Neural crest cell (in vitro differentiated cells): ENCODE measurements around the gene SERPINA5. TPM values are rescaled to one million over a fixed set of nuclear protein-coding genes. Genes with fewer than 3 reads are reported as not detected.
"Not testable (repeated sequence)": the region's sequence is repeated elsewhere in the genome, so short reads cannot be mapped to it uniquely, and the experiment has no call there.

ENCODE experiments used
- DNase-seq: peaks from one replicate; pipeline ENCODE4 v3.0.0; 2021; ENCODE audit warnings: low read depth, mixed read lengths, low spot score
- H3K27ac Mint-ChIP-seq: one replicate; pipeline ENCODE4 v1.8.0; 2021; ENCODE audit warnings: mild to moderate bottlenecking, mixed read lengths; ENCODE audit not compliant: unreplicated experiment
- H3K27me3 Mint-ChIP-seq: 2 replicates; pipeline ENCODE4 v1.8.0; 2021; ENCODE audit warnings: low read depth, mild to moderate bottlenecking, mixed read lengths
- H3K36me3 Mint-ChIP-seq: 2 replicates; pipeline ENCODE4 v1.8.0; 2021; ENCODE audit warnings: low read depth, mild to moderate bottlenecking, mixed read lengths
- H3K4me1 Mint-ChIP-seq: 2 replicates; pipeline ENCODE4 v1.8.0; 2021; ENCODE audit warnings: mixed read lengths
- H3K4me3 Mint-ChIP-seq: one replicate; pipeline ENCODE4 v1.8.0; 2021; ENCODE audit warnings: mild to moderate bottlenecking, mixed read lengths
- H3K9me3 Mint-ChIP-seq: 2 replicates; pipeline ENCODE4 v1.8.0; 2021; ENCODE audit warnings: mixed read lengths
- CTCF ChIP-seq: fragments of 200-600 bp; sonication (generic); conservative IDR thresholded peaks from 2 replicates; pipeline ENCODE4 v1.5.0; 2021; ENCODE audit warnings: antibody characterized with exemption, mild to moderate bottlenecking
- total RNA-seq: library from RNA; stranded (reverse); gene quantifications from 2 replicates; pipeline ENCODE4 v1.2.1, GENCODE V29; 2021

SERPINA5 gene
- total RNA-seq, 1 donor from 2014 or later: 1.0 TPM

- Mint-ChIP-seq H3K36me3 (no peaks in the 10 kb centered on the region), H3K9me3 (peaks cover 2% of the 10 kb centered on the region), H3K4me3 (no peak overlapping the region), H3K4me1 (no peaks in the 10 kb centered on the region), H3K27me3 (peaks cover 42% of the 10 kb centered on the region), H3K27ac (no peak overlapping the region)
- no peak for DNase-seq
- TF ChIP-seq CTCF: no peak
These were observed 53.9 kb downstream of the SERPINA5 start for GRCh38 chr14:94635154-94635553.

- H3K9me3 Mint-ChIP-seq: no peaks in the 10 kb centered on the region
- no peaks in the 10 kb centered on the region for H3K4me1 Mint-ChIP-seq
- H3K27ac Mint-ChIP-seq: no peak overlapping the region
- peaks cover 29% of the 10 kb centered on the region for H3K27me3 Mint-ChIP-seq
- TF ChIP-seq CTCF: peak; percentile 34
- no peak overlapping the region for H3K4me3 Mint-ChIP-seq
- no peak for DNase-seq
- no peaks in the 10 kb centered on the region for H3K36me3 Mint-ChIP-seq
These were observed 55.7 kb downstream of the SERPINA5 start for GRCh38 chr14:94636744-94637412.

- H3K4me3 Mint-ChIP-seq, DNase-seq, H3K36me3 Mint-ChIP-seq, H3K27ac Mint-ChIP-seq, H3K4me1 Mint-ChIP-seq, H3K9me3 Mint-ChIP-seq: not testable (repeated sequence)
- peaks cover 25% of the 10 kb centered on the region for H3K27me3 Mint-ChIP-seq
These were observed 56.6 kb downstream of the SERPINA5 start for GRCh38 chr14:94637814-94638213.

GRCh38 chr14:94638339-94638738, 57.1 kb downstream of the SERPINA5 start:
- H3K4me3 Mint-ChIP-seq: no peak overlapping the region
- H3K36me3 Mint-ChIP-seq: no peaks in the 10 kb centered on the region
- DNase-seq: no peak
- H3K27ac Mint-ChIP-seq: peak overlapping the region; percentile 57
- H3K27me3 Mint-ChIP-seq: peaks cover 24% of the 10 kb centered on the region
- no peaks in the 10 kb centered on the region for H3K9me3 Mint-ChIP-seq
- TF ChIP-seq CTCF: no peak
- H3K4me1 Mint-ChIP-seq: no peaks in the 10 kb centered on the region

GRCh38 chr14:94638961-94639817, 58.0 kb downstream of the SERPINA5 start:
- Mint-ChIP-seq H3K9me3 (no peaks in the 10 kb centered on the region), H3K27ac (peak overlapping the region; percentile 75), H3K27me3 (peaks cover 16% of the 10 kb centered on the region), H3K36me3 (no peaks in the 10 kb centered on the region), H3K4me3 (no peak overlapping the region), H3K4me1 (peaks cover under 1% of the 10 kb centered on the region)
- DNase-seq: no peak
- TF ChIP-seq CTCF: no peak
